HG03575 (cell line): ENCODE results near the gene MCC.
"Not testable (repeated sequence)": the region's sequence is repeated elsewhere in the genome, so short reads cannot be mapped to it uniquely, and the experiment has no call there.

Experiments
- ATAC-seq: cut with Tn5 transposase; IDR thresholded peaks from one replicate; pipeline ENCODE4 v1.9.1; 2021; ENCODE audit not compliant: unreplicated experiment, insufficient number of reproducible peaks, low FRiP score; ENCODE audit errors: extremely low read depth

The MCC gene

DNA sequence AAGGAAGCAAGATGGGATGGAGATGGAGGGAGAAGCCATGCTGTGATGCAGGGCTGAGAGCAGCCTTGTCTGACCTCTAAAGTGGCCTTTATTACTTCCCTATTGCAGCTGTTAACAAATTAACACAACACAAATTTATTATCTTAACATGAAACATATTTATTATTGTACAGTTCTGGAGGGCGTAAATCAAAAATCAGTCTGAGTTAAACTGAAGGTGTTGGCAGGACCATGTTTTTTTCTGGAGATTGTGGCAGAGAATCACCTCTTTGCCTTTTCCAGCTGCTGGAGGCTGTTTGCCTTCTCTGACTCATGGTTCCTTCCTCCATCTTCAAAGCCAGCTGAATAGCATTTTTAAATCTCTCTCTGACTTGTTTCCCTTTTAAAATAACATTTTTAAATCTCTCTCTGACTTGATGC lies 7.2 kb upstream of the MCC start:
- no peak for ATAC-seq

DNA sequence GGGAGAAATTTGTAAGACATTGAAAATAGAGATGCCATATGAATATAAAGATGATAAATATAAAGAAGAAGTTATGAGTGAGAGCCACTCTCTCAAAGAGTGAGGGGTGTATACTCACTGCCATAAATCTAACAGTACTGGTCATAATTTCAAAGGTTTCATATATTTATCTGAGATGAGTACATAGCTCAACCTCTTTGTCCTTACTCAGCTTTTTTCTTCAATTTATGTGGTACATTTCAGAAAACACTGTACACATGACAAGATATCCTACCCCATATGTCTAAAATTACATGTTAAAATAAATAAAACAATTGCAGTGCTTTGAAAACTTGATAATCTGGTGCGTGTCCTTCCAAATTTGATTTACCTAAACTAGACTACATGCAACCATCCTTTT lies 5.2 kb upstream of the MCC start:
- no peak for ATAC-seq

DNA sequence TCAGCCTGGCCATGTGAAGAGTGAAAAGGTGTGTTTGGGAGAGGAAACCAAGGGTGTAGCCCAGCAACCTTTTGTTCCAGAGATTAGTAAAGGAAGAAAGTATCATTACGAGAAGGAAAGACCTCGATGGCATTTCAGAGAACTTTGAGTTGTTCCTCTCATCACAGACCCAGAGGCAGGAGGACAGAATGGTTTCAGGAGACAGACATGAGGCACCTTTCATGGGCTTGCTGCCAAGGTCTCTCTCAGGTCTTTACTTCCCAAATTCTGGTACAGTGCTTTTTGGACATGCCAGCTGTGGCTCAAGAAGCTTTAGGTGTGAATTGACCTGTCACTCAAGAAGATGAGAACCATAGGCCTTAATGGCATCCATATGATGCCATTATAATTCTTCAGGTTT lies 2.8 kb upstream of the MCC start:
- ATAC-seq: no peak

DNA sequence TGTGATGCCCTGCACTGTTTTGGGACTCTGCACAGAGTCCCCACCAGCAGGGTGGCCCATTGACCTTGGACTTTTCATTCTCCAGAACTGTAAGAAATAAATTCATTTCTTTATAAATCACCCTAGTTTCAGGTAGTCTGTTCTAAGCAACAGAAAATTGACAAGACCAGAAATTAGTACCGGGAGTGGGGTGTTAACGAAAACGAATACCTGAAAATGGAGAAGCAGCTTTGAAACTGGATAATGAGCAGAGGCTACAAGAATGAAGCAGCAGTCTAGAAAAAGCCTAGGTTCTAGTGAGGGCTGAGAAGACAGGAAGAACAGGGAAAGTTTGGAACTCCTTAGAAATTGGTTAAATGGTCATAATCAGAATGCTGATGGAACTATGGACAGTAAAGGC lies 2.1 kb upstream of the MCC start:
- ATAC-seq: no peak

DNA sequence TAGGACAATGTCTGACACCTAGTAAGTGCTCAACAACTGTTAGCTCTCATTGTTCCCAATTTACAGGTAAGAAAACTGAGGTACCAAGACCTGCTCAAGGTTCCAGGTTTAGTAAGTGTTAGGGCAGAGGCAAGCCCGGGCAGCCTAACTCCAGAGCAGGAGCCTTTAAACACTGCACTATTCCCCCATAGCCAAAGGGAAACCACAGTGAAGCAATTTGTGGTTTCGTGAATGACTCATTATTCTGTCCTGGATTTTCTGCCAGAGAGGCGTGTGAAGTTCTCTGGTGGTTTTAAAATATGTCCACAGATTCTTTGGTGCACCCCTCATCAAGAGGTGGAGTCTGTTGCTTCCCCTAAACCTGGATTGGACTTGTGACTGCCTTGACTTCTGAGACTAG lies 1.0 kb upstream of the MCC start:
- ATAC-seq: peak; percentile 41

DNA sequence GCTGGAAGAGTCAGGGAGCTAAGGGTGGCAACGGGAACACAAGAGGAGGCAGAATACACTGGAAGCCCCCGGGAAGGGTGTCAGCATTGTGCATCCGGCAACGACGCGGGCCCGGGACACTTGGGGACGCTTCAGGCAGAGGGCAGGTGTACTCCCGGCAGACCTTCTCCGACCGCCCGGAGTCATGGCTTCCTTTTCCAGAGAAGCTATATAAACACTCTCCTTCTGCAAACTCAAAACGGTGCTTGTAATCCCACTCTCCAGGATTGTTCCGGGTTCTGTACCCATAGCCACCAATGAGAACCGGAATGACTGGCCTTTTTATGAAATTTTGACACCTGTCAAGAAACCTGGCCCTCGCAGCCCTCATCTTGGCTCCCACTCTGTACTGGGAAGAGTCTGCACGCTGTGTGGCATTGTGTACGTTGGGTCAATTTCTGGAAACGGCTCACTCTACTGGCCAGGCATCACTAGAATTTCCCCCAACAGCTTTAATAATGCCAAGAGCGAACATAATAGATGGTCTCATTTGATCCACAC lies 462 bp upstream of the MCC start:
- ATAC-seq: no peak

DNA sequence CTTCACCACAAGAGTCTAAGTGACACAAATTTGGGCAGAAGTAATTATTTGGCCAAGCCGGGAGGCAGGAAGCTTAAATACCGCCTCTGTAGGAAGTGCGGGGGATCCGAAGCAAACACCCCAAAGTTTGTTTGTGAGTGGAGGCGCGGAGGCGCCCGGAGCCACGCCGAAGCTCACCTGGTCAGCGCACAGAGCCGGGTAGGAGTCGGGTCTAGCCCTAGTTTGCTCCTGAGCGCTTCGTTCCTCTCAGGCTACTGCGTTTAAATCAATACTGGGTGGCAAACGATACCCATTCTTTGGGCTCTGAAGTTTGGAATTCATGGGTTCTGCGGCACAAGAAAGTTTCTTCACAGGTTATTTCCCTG lies 855 bp downstream of the MCC start:
- ATAC-seq: no peak

DNA sequence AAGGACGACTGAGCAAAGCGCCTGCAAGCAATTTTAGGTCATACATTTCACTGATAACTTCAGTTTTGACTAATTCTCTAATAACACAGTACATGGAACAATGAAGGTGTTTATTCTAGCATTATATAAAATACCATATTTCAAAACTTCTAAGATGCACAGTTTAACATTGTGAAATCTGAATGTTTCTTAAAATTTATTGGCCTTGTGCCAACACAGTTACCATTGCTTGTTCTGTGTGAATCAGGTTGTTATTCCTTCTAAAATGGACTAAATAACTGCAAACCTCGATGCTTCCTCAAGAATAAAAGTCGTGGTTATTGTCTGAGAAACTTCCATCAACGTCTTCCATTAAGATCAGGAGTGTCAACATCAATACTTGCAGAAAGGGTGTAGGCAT lies 8.0 kb downstream of the MCC start:
- ATAC-seq: no peak

DNA sequence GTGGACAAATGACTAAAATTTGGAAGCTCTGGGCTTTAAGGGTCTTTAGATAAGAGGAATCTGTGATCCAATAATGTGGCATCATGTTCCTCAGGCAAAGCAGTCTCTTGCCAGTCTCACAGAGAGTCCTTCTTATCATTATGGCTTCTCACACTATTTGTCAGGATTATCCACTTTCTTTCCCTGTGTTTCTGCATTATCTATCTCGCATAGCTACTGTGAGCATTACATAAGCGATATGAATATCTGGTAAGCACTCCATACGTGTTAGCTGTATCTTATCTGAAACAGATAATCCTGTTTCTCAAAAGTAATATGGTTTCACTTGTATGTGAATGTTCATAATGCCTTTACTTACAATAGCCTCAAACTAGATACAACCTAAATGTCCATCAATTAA lies 9.6 kb downstream of the MCC start:
- ATAC-seq: no peak

DNA sequence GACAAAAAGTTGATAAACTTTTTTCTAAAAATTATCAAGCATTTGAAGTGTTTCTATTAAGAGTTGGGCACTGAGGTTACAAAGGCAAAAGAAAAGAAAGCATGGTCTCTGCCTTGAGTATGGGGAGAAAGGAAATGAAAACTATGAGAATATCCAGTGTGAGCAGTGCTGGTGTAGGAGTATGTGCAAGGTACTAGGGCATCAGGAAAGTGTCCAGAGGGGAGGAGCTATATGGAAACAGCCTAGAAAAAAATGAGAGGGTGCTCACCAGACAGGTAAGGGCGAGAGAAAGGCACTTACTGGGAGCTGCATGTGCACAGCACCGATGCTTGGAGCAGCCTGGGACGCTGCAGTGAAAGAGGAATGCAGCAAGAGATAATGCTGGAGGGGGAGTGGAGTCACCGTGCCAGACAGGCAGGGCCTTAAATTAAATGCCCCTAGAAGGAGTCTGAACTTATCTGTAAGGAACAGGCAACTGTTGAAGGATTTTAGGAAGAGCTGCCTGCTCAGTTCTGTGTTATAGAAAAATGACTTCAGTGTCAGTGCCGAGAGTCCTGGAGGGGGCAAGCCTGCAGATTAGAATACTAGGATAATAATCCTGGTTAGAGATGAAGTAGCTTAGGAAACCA lies 14.0 kb downstream of the MCC start:
- no peak for ATAC-seq

DNA sequence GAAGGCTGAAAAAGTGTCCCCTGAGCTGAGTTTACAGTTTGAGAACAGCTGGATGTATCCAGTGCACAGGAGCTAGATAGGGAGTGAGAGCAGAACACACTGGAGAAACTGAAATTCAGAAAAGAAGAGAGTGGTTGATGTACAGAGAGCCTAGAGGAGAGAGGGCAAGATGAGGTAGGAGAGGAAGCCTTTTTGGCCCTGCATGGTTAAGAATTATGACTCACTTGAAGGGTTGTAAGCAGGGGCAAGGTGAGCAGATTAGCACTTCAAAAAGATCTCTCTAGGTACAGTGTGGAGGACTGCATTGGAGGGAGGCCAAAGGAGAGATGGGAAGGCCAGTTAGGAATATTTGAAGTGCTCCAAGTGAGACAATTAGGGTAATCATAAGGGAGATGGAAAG lies 25.2 kb downstream of the MCC start:
- no peak for ATAC-seq

DNA sequence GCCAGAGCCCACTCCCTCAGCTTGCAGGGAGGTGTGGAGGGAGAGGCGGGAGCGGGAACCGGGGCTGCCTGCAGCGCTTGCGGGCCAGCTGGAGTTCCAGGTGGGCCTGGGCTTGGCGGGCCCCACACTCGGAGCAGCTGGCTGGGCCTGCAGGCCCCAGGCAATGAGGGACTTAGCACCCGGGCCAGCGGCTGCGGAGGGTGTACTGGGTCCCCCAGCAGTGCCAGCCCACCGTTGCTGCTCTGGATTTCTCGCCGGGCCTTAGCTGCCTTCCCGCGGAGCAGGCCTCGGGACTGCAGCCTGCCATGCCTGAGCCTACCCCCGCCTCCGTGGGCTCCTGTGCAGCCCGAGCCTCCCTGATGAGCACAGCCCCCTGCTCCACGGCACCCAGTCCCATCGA lies 31.1 kb downstream of the MCC start:
- ATAC-seq: not testable (repeated sequence)

DNA sequence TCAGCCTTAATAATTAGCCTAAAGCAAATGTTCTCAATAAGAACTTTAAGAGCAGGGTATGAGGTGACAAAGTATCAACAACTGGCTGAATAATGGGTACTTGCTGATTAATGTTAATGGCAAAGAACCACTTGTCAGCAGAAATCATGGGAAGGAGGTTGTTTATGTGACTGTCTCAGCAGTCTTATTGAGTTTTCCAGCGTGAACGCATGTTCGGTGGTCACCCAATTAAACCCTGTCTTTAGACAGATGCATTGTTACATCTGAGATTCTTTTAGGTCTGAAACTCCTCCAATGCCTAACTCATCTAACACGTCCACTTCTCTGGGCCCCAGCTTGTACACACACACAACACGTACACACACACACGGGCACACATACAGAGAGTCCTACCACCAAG lies 35.3 kb downstream of the MCC start:
- ATAC-seq: no peak

DNA sequence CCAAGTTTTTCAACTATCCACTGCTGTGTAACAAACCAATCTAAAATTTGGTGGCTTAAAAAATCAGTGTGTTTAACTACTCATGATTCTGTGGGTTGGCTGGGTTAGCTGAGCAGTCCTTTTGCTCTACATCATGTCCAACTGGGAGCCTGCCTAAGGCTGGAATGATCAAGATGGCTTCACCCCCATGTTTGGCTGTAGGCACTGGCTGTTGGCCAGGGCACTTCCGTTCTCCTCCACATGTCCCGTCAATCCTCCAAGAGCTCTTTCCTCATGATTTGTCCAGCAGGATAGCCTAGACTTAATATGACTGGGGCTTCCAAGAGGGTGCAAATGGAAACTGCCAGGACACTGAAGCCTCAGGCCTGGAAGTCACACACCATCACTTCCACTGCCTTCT lies 36.5 kb downstream of the MCC start:
- no peak for ATAC-seq

DNA sequence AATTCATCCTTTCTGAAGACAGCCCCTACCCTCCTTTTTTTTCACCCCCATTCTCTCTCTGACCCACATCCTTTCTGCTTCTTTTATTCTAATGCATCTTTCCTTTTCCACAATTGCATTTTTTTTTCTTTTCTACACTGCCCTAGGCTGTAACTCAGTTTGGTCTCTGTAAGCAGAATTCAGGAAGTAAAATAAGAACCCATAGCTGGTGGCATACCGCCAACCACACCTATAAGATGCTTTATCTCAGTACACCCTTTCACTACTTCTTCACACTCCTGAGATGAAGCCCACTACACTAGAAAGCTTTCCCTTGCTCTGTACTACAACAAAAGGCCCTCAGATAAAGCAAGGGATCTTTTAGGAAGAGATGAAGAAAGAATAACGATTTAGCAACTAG lies 37.3 kb downstream of the MCC start:
- no peak for ATAC-seq

DNA sequence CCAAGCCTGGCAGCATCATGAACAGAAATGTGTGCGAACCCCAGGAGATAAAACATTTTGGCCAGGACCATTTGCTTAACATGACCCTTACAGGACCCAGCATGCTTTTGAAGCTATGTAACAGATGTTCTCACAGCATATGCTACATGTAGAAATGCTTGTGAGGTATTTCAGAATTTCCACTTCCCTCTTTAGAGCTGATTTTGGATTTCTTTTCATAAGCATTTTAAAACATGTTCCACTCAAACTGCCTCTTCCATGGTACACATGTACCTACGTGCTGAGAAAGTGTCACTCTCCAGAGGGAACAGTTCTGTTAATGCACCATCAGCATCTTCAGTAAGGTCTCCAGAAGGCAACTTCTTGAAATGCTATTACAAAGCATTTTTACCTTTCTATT lies 37.8 kb downstream of the MCC start:
- no peak for ATAC-seq

DNA sequence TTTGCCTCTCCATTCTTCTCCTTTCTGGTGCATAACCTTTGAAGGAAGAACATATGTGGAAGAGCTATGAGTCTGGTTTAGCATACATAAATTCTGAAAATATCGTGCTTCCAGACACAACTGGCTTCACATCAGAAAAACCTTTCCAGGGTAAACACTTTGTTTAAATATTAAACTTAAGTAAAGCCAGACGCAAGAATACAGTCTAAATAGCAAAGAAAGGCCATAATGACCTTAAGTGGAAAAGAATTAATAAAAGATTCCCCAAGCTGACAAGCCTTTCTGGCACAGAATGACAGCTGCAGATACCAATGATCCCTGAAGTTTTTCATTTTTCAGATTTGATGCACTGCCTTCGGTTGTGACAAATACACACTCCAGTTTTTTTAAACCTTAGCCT lies 40.0 kb downstream of the MCC start:
- no peak for ATAC-seq

DNA sequence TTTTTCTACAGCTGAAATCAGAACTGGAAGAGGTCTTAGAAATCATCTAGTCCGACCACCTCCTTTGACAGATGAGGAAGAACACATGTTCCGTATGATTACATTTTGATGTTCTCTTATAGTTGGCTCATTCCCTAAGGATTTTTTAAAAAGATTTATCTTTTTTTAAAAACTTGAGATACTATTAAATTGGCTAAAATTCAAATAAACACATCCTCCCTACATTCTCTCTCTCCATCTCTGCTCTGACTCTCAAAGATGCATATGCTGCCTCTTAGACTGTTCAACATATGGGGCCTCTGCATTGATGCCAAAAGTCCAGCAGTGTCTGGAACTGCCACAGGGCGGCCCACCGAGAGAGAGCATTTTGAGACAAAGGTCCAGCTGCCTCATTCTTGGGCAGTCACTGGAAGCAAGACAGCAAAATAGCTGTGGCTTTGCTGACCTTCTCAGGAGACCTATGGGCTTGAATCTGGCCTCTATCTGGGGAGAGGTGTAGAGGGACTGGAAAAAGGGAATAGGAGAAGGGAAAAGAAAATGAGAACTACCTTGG lies 40.7 kb downstream of the MCC start:
- no peak for ATAC-seq

DNA sequence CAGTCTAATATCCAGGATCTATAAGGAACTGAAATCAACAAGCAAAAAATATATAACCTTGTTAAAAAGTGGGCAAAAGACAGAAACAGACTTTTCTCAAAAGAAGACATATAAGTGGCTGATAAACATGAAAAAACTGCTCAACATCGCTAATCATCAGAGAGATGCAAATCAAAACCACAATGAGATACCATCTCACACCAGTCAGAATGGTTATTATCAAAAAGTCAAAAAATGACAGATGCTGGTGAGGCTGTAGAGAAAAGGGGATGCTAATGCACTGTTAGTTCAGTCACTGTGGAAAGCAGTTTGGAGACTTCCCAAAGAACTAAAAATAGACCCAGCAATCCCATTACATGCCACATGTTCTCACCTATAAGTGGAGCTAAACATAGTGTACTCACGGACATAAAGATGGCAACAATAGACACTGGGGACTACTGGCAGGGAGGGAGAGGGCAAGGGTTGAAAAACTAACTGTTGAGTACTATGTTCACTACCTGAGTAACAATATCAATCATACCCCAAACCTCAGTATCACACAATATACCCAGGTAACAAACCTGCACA lies 41.8 kb downstream of the MCC start:
- no peak for ATAC-seq

DNA sequence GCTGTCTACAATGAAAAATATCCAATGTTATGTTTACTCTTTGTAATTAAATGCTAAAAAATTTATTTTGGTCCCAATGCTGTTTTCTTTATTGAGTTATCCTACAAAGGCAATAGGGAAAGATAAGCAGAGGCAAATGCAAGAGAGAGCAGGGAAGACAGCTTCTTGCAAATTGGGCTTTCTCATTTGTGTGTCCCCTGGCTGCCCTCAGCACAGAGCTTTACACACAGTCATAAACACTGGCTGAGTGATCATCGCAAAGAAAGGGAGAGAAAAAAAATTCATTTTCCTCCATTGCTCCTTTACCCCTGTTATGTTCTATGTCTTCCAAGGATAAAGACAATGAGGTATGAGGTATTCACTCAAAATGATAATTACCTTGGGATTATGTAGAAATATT lies 51.1 kb downstream of the MCC start:
- ATAC-seq: no peak

DNA sequence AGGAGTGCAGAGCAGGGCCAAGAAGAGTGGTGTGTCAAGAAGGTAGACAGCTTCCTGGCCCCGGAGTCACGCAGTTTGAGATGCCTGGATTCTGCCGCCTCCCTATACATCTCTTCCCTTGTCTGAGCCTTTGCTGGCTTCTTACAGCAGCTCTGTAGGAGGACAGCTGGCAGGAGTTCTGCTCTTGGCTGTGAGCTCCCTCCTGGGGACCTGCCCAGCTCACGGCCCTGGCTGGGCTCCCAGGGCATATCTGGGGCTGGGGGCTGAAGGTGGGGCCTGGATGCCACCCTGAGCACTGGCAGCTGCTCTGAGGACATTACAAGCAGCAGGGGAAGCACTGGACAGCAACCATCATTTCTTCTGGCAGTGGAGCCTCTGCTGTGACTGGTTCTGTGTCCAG lies 52.7 kb downstream of the MCC start:
- no peak for ATAC-seq
